Effector memory CD4-positive, alpha-beta T cell (primary cell): ENCODE measurements around the gene CGN.

Source experiments
- DNase-seq, 3 donors: peaks; one replicate each; pipeline ENCODE4 v3.0.0-alpha.2; 2020
- H3K27ac ChIP-seq: 2 replicates; pipeline ENCODE4 v1.7.0; 2013; ENCODE audit warnings: mild to moderate bottlenecking, low read length, moderate library complexity; ENCODE audit not compliant: insufficient read depth, poor library complexity, severe bottlenecking
- H3K27me3 ChIP-seq: replicated peaks from 2 replicates; pipeline ENCODE4 v1.7.0; 2013; ENCODE audit warnings: mild to moderate bottlenecking, low read length; ENCODE audit not compliant: insufficient read depth, control insufficient read depth, poor library complexity, severe bottlenecking
- H3K36me3 ChIP-seq: 2 replicates; pipeline ENCODE4 v1.7.0; 2013; ENCODE audit warnings: mild to moderate bottlenecking, low read length, moderate library complexity; ENCODE audit not compliant: control insufficient read depth, insufficient read depth
- H3K4me1 ChIP-seq: 2 replicates; pipeline ENCODE4 v1.7.0; 2013; ENCODE audit warnings: low read length, mild to moderate bottlenecking; ENCODE audit not compliant: control insufficient read depth, insufficient read depth, poor library complexity, severe bottlenecking
- H3K4me3 ChIP-seq: 2 replicates; pipeline ENCODE4 v1.7.0; 2013; ENCODE audit warnings: low read length, low read depth, mild to moderate bottlenecking; ENCODE audit not compliant: insufficient read depth, poor library complexity, severe bottlenecking
- H3K9me3 ChIP-seq: 2 replicates; pipeline ENCODE4 v1.7.0; 2013; ENCODE audit warnings: mild to moderate bottlenecking, low read length, moderate library complexity; ENCODE audit not compliant: control insufficient read depth

CGN gene

GRCh38 chr1:151583796-151584195, 72.6 kb downstream of the CGN start:
- Histone ChIP-seq H3K27me3 (no peaks in the 10 kb centered on the region), H3K36me3 (no peaks in the 10 kb centered on the region), H3K27ac (no peak overlapping the region), H3K4me3 (no peak overlapping the region), H3K4me1 (no peaks in the 10 kb centered on the region), H3K9me3 (no peaks in the 10 kb centered on the region)
- no peak for DNase-seq

- H3K36me3 ChIP-seq, result no peaks in the 10 kb centered on the region
- H3K4me1 ChIP-seq, result no peaks in the 10 kb centered on the region
- no peaks in the 10 kb centered on the region for H3K27me3 ChIP-seq
- no peak overlapping the region for H3K27ac ChIP-seq
- no peak overlapping the region for H3K4me3 ChIP-seq
- no peak for DNase-seq
- no peaks in the 10 kb centered on the region for H3K9me3 ChIP-seq
These were observed 73.1 kb downstream of the CGN start for GRCh38 chr1:151584278-151584677.

DNA sequence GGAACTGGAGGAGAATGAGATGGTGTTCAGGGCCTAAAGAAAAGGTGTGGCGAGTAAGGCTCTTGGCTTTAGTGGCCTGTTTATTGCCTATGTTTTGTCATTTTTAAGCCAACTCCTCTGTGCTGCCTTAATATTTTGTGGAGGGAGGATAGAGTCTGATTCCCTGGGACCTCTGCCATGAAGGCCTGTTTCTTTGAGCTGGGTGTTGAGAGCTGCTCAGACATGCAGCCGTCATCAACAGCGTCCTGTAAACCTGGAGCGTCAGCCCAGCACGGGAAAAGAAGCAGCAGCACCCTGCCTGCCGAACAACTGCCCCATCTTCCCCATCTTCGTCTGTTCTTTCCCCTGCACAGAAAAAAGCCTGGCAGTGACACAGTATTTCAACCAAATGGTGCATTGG, 73.6 kb downstream of the CGN start:
- DNase-seq, result no peak
- H3K36me3 ChIP-seq, result no peaks in the 10 kb centered on the region
- no peak overlapping the region for H3K4me3 ChIP-seq
- H3K9me3 ChIP-seq, result no peaks in the 10 kb centered on the region
- H3K27ac ChIP-seq, result no peak overlapping the region
- H3K27me3 ChIP-seq, result no peaks in the 10 kb centered on the region
- no peaks in the 10 kb centered on the region for H3K4me1 ChIP-seq

- DNase-seq, result no peak
- no peak overlapping the region for H3K4me3 ChIP-seq
- H3K27ac ChIP-seq, result no peak overlapping the region
These were observed 74.4 kb downstream of the CGN start for GRCh38 chr1:151585622-151586021.

More at GRCh38 chr1:151585622-151586021, 74.4 kb downstream of the CGN start:
- Histone ChIP-seq H3K9me3 (no peaks in the 10 kb centered on the region), H3K27me3 (no peaks in the 10 kb centered on the region), H3K4me1 (no peaks in the 10 kb centered on the region), H3K36me3 (no peaks in the 10 kb centered on the region)
